ENCODE results near the gene THUMPD3.

THUMPD3 gene

DNA sequence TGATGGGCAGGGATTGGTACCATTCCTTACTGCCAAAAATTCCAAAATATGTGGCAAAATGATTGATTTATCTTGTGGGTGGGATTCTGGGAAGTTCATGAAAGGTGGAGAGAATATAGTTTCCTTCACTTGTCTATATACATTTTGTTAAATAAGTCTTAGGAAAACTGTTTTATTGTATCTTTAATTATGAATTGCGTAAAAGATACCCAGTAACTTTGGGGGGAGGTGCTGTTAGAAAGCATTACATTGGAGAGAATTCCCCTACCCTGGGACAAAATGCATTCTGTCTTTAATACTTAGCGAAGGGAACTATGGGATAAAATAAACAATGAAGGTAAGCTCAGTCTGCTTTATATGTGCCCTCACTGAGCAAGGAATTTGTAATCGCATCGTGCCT lies 39.1 kb downstream of the THUMPD3 start:
- no peak overlapping the region for H3K18ac ChIP-seq (ENCODE audit: low read length)
- no peak overlapping the region for H3K9ac ChIP-seq (ENCODE audit: low read length)
- no peak overlapping the region for H2BK5ac ChIP-seq (ENCODE audit: low read depth, low read length, poor library complexity)
- H2AK5ac ChIP-seq (ENCODE audit: low read length) = no peak overlapping the region
- H3K23ac ChIP-seq (ENCODE audit: low read length) = no peak overlapping the region
- H4K12ac ChIP-seq (ENCODE audit: low read depth, low read length) = no peak overlapping the region
- peak overlapping the region; percentile 86 for H3K4ac ChIP-seq (ENCODE audit: low read depth, low read length)
- no peak overlapping the region for H2AFZ ChIP-seq (ENCODE audit: insufficient read depth, low read length, poor library complexity)
- peaks cover 0 to 6% of the 10 kb centered on the region in 2 experiments for H3K4me1 ChIP-seq (ENCODE audit: control insufficient read depth in 1 of 2, insufficient read depth in 2 of 2, low read length in 2 of 2)
- peaks cover 22% of the 10 kb centered on the region for H3K79me2 ChIP-seq (ENCODE audit: control insufficient read depth, insufficient read depth, low read length, poor library complexity)
- no peak overlapping the region for H2BK120ac ChIP-seq (ENCODE audit: insufficient read depth, low read length, poor library complexity)
- no peaks in the 10 kb centered on the region for H3K27me3 ChIP-seq (ENCODE audit: insufficient read depth, low read length)
- H3K79me1 ChIP-seq (ENCODE audit: low read length) = peaks cover 14% of the 10 kb centered on the region
- H4K8ac ChIP-seq (ENCODE audit: low read depth, low read length) = no peak overlapping the region
- no peak overlapping the region for H3K4me3 ChIP-seq (ENCODE audit: low read depth, low read length)
- peak overlapping the region; percentile 52 for H3K4me2 ChIP-seq (ENCODE audit: low read length)
- no peaks in the 10 kb centered on the region for H3K9me3 ChIP-seq (ENCODE audit: insufficient read depth, low read depth, low read length)
- WGBS (ENCODE audit: extremely low coverage, insufficient coverage, insufficient read length) = no CpG with 5 or more reads among the region's 4 CpGs
- no peak overlapping the region for H2BK12ac ChIP-seq (ENCODE audit: low read length)
- no peak overlapping the region for H3K27ac ChIP-seq (ENCODE audit: low read depth, low read length)
- no peak overlapping the region for H4K91ac ChIP-seq (ENCODE audit: low read depth, low read length)
- DNase-seq = no peak
- H3K14ac ChIP-seq (ENCODE audit: low read length) = no peak overlapping the region
- H3K36me3 ChIP-seq (ENCODE audit: control insufficient read depth in 1 of 2, insufficient read depth in 2 of 2, low read length in 2 of 2) = no peaks in the 10 kb centered on the region

DNA sequence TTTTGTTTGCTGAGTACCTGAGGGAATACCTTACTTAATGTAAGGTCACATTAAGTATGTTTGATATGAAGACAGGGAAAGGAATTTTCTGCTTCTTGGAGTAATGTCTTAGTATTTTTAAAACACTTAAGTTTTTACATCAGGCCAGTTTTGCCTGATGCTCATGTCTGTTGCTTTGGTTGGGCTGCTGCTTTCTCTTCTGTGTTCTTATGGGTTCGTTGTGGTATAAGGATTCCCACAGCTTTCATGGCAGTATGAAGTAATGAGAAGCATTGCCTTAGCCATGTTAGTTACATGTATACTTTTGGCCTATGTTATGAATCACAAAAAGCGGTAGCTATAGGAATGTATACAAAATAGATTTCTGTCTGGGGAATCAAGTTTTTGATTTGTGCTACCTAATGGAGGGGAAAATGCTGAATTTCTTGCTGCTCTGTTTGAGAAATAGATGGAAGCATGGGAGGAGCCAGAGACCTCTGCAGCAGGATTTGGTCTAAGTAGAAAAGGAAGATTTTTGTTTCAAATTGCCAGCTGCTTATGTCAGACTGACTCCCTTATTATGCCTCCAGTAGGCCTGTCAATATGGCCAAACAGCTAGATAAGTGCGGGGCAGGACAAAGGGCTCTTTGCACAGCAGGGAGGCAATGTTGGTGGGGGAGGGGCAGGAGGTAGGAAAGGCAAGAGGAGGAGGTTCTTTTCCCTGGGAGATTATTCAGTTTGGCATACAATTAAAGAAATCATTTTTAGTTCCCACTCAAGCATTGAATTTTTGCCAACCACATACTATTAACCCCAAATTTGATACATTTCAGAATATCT lies 39.8 kb downstream of the THUMPD3 start:
- Histone ChIP-seq H2BK5ac (ENCODE audit: low read depth, low read length, poor library complexity) (no peak overlapping the region), H4K91ac (ENCODE audit: low read depth, low read length) (no peak overlapping the region), H3K14ac (ENCODE audit: low read length) (no peak overlapping the region), H3K18ac (ENCODE audit: low read length) (no peak overlapping the region), H3K4me3 (ENCODE audit: low read depth, low read length) (no peak overlapping the region), H2AFZ (ENCODE audit: insufficient read depth, low read length, poor library complexity) (no peak overlapping the region), H2AK5ac (ENCODE audit: low read length) (no peak overlapping the region), H3K27ac (ENCODE audit: low read depth, low read length) (peak overlapping the region; percentile 37), H4K8ac (ENCODE audit: low read depth, low read length) (no peak overlapping the region), H3K79me1 (ENCODE audit: low read length) (peaks cover 12% of the 10 kb centered on the region), H3K9me3 (ENCODE audit: insufficient read depth, low read depth, low read length) (no peaks in the 10 kb centered on the region), H2BK120ac (ENCODE audit: insufficient read depth, low read length, poor library complexity) (no peak overlapping the region), H2BK12ac (ENCODE audit: low read length) (no peak overlapping the region), H3K4ac (ENCODE audit: low read depth, low read length) (peak overlapping the region; percentile 86), H3K4me2 (ENCODE audit: low read length) (peak overlapping the region; percentile 52), H4K12ac (ENCODE audit: low read depth, low read length) (no peak overlapping the region), H3K23ac (ENCODE audit: low read length) (no peak overlapping the region), H3K27me3 (ENCODE audit: insufficient read depth, low read length) (no peaks in the 10 kb centered on the region), H3K9ac (ENCODE audit: low read length) (no peak overlapping the region), H3K36me3 (ENCODE audit: control insufficient read depth in 1 of 2, insufficient read depth in 2 of 2, low read length in 2 of 2) (no peaks in the 10 kb centered on the region), H3K79me2 (ENCODE audit: control insufficient read depth, insufficient read depth, low read length, poor library complexity) (peaks cover 25% of the 10 kb centered on the region), H3K4me1 (ENCODE audit: control insufficient read depth in 1 of 2, insufficient read depth in 2 of 2, low read length in 2 of 2) (peaks cover 0 to 6% of the 10 kb centered on the region in 2 experiments)
- no CpG with 5 or more reads among the region's 3 CpGs for WGBS (ENCODE audit: extremely low coverage, insufficient coverage, insufficient read length)
- peak in 1 of 2 donors; percentile 13 for DNase-seq

- Histone ChIP-seq H2AFZ (ENCODE audit: insufficient read depth, low read length, poor library complexity) (no peak overlapping the region), H2AK5ac (ENCODE audit: low read length) (no peak overlapping the region), H4K12ac (ENCODE audit: low read depth, low read length) (no peak overlapping the region), H3K18ac (ENCODE audit: low read length) (no peak overlapping the region), H3K79me1 (ENCODE audit: low read length) (peaks cover 3% of the 10 kb centered on the region), H3K79me2 (ENCODE audit: control insufficient read depth, insufficient read depth, low read length, poor library complexity) (peaks cover 19% of the 10 kb centered on the region), H3K27me3 (ENCODE audit: insufficient read depth, low read length) (no peaks in the 10 kb centered on the region), H3K9ac (ENCODE audit: low read length) (no peak overlapping the region), H4K91ac (ENCODE audit: low read depth, low read length) (no peak overlapping the region), H3K4me2 (ENCODE audit: low read length) (no peak overlapping the region), H3K27ac (ENCODE audit: low read depth, low read length) (no peak overlapping the region), H4K8ac (ENCODE audit: low read depth, low read length) (no peak overlapping the region), H2BK120ac (ENCODE audit: insufficient read depth, low read length, poor library complexity) (no peak overlapping the region), H3K23ac (ENCODE audit: low read length) (no peak overlapping the region), H3K9me3 (ENCODE audit: insufficient read depth, low read depth, low read length) (no peaks in the 10 kb centered on the region), H2BK5ac (ENCODE audit: low read depth, low read length, poor library complexity) (no peak overlapping the region), H3K36me3 (ENCODE audit: control insufficient read depth in 1 of 2, insufficient read depth in 2 of 2, low read length in 2 of 2) (no peaks in the 10 kb centered on the region), H3K4ac (ENCODE audit: low read depth, low read length) (peak overlapping the region; percentile 55), H3K14ac (ENCODE audit: low read length) (no peak overlapping the region), H3K4me1 (ENCODE audit: control insufficient read depth in 1 of 2, insufficient read depth in 2 of 2, low read length in 2 of 2) (peaks cover 0 to 6% of the 10 kb centered on the region in 2 experiments), H2BK12ac (ENCODE audit: low read length) (no peak overlapping the region), H3K4me3 (ENCODE audit: low read depth, low read length) (no peak overlapping the region)
- WGBS (ENCODE audit: extremely low coverage, insufficient coverage, insufficient read length) = no CpG with 5 or more reads among the region's 2 CpGs
- no peak for DNase-seq
Observed at GRCh38 chr3:9403463-9403862, 40.6 kb downstream of the THUMPD3 start.

- Histone ChIP-seq H3K23ac (ENCODE audit: low read length) (no peak overlapping the region), H3K4me3 (ENCODE audit: low read depth, low read length) (no peak overlapping the region), H3K14ac (ENCODE audit: low read length) (no peak overlapping the region), H3K27me3 (ENCODE audit: insufficient read depth, low read length) (no peaks in the 10 kb centered on the region), H4K91ac (ENCODE audit: low read depth, low read length) (no peak overlapping the region), H3K9me3 (ENCODE audit: insufficient read depth, low read depth, low read length) (no peaks in the 10 kb centered on the region), H2AK5ac (ENCODE audit: low read length) (no peak overlapping the region), H2BK120ac (ENCODE audit: insufficient read depth, low read length, poor library complexity) (no peak overlapping the region), H4K8ac (ENCODE audit: low read depth, low read length) (no peak overlapping the region), H3K27ac (ENCODE audit: low read depth, low read length) (no peak overlapping the region), H3K4me2 (ENCODE audit: low read length) (no peak overlapping the region), H3K36me3 (ENCODE audit: control insufficient read depth in 1 of 2, insufficient read depth in 2 of 2, low read length in 2 of 2) (no peaks in the 10 kb centered on the region), H2BK5ac (ENCODE audit: low read depth, low read length, poor library complexity) (no peak overlapping the region), H4K12ac (ENCODE audit: low read depth, low read length) (no peak overlapping the region), H2BK12ac (ENCODE audit: low read length) (no peak overlapping the region), H3K18ac (ENCODE audit: low read length) (no peak overlapping the region), H3K4me1 (ENCODE audit: control insufficient read depth in 1 of 2, insufficient read depth in 2 of 2, low read length in 2 of 2) (peaks cover 0 to 6% of the 10 kb centered on the region in 2 experiments), H3K9ac (ENCODE audit: low read length) (no peak overlapping the region), H2AFZ (ENCODE audit: insufficient read depth, low read length, poor library complexity) (no peak overlapping the region), H3K4ac (ENCODE audit: low read depth, low read length) (peak overlapping the region; percentile 100), H3K79me1 (ENCODE audit: low read length) (no peaks in the 10 kb centered on the region), H3K79me2 (ENCODE audit: control insufficient read depth, insufficient read depth, low read length, poor library complexity) (peaks cover 16% of the 10 kb centered on the region)
- WGBS (ENCODE audit: extremely low coverage, insufficient coverage, insufficient read length) = no CpG with 5 or more reads among the region's 1 CpG
- DNase-seq = no peak
Observed at GRCh38 chr3:9404680-9405079, 41.8 kb downstream of the THUMPD3 start.
